Cardiac septum (tissue), 1 donor: Measurements from ENCODE around the gene KPTN. TPM values are rescaled to one million over a fixed set of nuclear protein-coding genes. Genes with fewer than 3 reads are reported as not detected.

Source experiments
- DNase-seq: peaks from one replicate; pipeline ENCODE4 v3.0.0-alpha.2; 2020; ENCODE audit warnings: low spot score
- intact Hi-C: fragments of 100-400 bp; cut with DNase I; formaldehyde crosslinking; loops from one replicate; pipeline ENCODE4 v1.14.0; 2022
- long read RNA-seq: library from polyadenylated mRNA; unstranded; transcript quantifications from one replicate; pipeline ENCODE4 v2.0.0, GENCODE V29; 2021
- total RNA-seq: library from RNA; stranded (reverse); fragmentation: NEBNext Ultra II Directional; extraction: Animal tissue kit (Norgen Biotek cat#: 25700); gene quantifications from one replicate; pipeline ENCODE4 v1.2.1, GENCODE V29; 2021
- donor health status: DM: no; HTN: no; CAD: no.

Gene KPTN
- 5.2 TPM for total RNA-seq
- long read RNA-seq, transcript KPTN-201 (12 exons, 1,691 nt) = major isoform, 6 of 12 reads
- long read RNA-seq, partial matches to known transcripts = 1 of 12 reads
- long read RNA-seq, other reads (novel, unspliced or antisense) = 5 of 12 reads

GRCh38 chr19:47483800-47484690 lies at the start of gene KPTN:
TSS of gene KPTN (minus strand) at chr19:47484219. CDS start at chr19:47484160, 59 bp downstream.
- DNase-seq = peak; percentile 95
- intact Hi-C loops = loop anchor here (2.0 kb wide), 1 partner anchor 31 kb away; the partner anchor contains the start of gene NAPA

GRCh38 chr19:47531640-47532387 lies 47.8 kb upstream of the KPTN start:
- no peak for DNase-seq
- intact Hi-C loops = no loop called here

- intact Hi-C loops = no loop called here
- no peak for DNase-seq
These were observed 45.2 kb upstream of the KPTN start for GRCh38 chr19:47529018-47529742.

GRCh38 chr19:47526798-47527197 lies 42.8 kb upstream of the KPTN start:
- intact Hi-C loops = no loop called here
- DNase-seq = no peak

DNA sequence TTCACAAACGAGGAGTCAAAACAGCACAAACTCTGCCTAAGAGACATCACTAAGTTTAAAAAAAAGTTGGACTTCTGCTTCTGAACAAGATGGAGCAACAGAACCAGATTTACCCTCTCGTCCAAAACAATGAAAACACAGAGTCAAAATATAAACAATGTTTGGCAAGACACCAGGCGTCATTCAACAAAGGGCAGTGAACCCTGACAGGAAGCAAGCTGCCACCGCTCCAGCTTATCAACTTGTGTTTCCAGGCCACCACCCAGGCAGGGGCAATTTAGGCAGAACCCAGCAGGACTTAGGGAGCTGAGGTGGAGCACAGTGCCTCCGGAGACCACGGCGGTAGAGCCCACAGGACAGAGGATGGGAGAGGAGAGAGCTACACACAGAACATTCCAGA lies 39.5 kb upstream of the KPTN start:
- DNase-seq = no peak
- intact Hi-C loops = no loop called here

DNA sequence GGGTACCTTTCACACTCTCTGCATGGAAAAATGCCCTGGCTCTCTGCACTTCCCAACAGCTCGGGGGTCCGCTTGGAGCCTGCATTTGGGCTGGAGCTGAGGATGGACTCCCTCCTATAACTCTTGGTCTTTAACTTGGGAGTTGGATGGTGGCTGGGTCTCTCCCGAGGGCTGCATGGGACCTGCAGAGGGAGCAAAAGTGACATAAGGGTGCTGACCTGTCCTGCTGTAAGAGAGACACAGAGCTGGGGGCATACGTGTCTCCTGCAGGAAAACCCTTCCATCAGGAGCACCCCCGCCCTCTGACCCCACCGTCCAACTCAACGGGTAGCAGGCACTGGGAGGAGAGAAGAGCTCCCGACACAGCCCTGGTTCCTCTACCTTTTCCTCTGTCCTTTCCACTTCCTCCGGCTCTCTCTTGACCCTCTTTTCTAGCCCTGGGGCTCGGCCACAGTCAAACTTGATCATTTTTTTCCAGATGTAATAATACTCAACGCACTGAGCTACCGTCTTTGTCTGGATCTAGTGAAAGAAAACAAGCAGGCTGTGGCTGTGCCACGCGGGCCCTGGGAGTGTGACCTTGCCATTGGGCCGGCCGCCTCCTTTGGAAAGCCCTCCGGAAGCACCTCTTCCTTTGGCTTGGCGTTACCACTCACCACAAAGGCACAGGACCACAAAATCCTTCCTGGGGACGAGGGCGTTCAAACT lies 37.6 kb upstream of the KPTN start:
- DNase-seq = no peak
- intact Hi-C loops = no loop called here

- intact Hi-C loops = no loop called here
- no peak for DNase-seq
These were observed 36.8 kb upstream of the KPTN start for GRCh38 chr19:47520839-47521238.

- intact Hi-C loops = no loop called here
- DNase-seq = no peak
These were observed 36.4 kb upstream of the KPTN start for GRCh38 chr19:47520343-47520806.

- DNase-seq = no peak
- intact Hi-C loops = no loop called here
These were observed 34.8 kb upstream of the KPTN start for GRCh38 chr19:47518854-47519253.

DNA sequence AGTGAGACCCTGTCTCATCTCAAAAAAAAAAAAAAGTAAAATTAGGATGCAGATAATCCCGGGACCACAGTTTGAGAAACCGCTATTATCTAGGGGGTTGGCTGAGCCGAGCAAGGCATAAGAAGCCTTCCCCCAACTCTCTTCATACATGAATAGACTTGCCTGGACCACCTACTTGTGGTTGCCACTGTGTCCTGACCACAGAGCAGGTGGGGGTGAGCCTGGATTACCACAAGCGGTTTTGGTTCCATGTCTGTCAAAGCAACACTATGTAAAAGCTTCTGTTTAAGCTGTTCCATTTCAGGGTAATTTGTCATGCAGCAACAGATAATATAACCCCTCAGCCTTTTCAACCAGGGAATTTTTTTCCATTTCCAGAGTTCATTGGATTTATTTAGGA lies 34.1 kb upstream of the KPTN start:
- intact Hi-C loops = no loop called here
- no peak for DNase-seq

GRCh38 chr19:47514869-47515588 lies 31.0 kb upstream of the KPTN start, which contains the start of gene NAPA:
TSS of gene NAPA (minus strand) at chr19:47515063. CDS start at chr19:47514940, 123 bp downstream.
- DNase-seq = peak; percentile 100
- intact Hi-C loops = loop anchor here (1.0 to 2.0 kb wide), 2 partner anchors 30 to 85 kb away; partner anchors contain the start of gene KPTN

DNA sequence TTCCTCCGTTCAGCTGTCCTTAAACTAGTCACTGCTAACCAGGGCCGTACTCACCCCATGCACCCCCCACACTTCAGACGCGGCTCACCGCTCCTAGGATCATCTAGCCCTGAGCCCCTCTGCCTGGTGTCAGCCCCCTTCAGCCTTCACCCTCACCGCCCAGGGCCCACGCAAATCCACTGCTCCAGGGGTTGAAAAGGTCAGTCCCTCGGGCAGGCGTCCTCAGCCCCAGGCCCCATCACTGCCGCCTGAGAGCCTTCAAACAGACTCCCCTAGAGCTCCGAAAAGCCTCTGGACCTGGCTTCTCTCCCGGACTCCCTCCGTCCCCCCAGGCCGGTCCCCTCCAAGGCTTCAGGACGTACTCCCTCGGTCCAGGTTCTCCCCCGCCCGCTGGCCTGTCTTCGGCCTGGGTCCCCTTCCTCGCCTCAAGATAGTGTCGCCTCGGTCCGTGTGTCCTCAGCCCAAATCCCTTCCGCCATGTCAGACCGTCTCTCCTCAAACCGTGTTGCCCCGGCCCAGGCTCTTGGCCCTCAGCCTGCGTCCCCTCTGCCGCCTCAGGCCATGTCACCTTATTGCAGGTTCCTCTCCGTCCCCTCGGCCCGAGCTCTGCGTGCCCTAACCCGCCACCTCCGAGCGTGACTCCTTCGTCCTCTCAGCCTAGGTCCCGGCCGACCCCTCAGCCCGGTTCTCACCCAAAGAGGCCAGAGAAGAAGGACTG lies 30.3 kb upstream of the KPTN start:
- DNase-seq = no peak
- intact Hi-C loops = loop anchor here (2.0 kb wide), 1 partner anchor 30 kb away; the partner anchor contains the start of gene KPTN

- intact Hi-C loops = no loop called here
- no peak for DNase-seq
These were observed 28.9 kb upstream of the KPTN start for GRCh38 chr19:47512948-47513319.

DNA sequence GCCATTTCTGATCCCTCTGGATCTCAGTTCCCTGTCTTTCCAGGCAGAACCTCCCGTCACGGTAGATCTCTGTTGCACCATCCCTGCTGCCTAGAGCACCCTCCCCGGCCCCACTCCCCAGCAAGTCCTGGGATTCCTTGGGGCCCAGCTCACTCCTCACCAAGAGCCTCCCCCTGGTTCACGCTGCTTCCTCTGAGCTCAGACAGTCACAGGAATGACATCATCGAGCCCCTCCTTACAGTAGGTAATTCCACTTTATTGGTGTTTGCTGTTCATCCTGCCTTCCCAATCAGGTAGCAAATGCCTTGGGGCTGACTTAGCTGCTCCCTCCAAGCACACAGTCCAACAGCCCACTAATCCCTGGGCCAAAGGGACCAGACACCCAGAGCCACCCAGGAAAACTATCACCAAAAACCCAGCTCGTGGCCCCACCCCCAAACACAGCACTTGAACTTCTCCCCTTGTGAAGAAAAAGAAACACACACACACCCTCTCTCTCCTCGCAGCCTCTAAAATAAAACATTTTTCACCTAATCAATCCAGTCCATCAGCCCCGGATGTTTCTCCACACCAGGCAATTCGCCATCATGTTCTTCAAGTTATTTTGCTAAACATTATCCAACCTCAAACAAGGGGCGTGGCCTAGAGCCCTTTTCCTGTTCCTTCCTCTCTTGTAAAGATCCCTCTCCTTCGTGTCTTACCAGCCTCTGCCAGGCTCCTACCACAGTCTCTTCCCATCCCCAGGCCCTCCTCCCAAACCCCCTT lies 28.3 kb upstream of the KPTN start:
- intact Hi-C loops = no loop called here
- DNase-seq = no peak

DNA sequence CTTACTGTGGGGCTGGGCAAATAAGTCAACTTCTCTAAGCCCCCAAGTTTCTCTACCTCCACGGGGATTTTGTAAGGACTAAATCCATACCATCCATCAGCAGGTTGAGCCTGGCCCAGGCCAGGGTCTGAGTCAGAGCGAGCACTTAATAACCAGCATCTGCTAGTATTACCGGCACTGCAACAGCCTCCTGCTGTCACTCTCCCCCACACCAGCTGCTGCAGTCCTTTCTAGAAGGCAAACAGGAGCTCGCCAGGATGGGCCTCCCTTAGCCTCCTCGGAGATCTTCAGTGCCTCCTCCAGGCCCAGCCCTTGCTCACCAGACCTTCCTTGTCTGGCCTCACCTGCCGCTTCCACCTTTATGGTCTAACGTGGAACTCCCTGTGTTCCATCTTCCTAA lies 27.7 kb upstream of the KPTN start:
- DNase-seq = no peak
- intact Hi-C loops = no loop called here

DNA sequence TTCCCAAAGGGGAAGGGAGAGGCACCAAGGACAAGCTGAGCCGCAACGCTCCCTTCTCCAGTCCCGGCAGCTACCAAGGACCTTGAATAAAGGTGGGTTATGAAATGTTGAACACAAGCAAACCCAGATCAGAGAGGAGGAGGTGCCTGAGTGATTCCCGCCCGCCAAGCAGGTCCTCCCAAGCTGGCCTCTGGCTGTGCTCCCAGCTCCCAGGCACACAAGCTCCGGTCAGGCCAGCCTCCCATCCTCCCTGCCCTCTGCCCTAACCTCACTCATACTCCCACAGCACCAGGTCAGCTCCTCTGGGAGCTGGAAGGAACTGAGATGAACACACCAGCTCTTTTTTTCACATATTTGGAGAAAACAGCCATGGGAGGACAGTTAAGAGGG lies 27.1 kb upstream of the KPTN start:
- intact Hi-C loops = no loop called here
- DNase-seq = no peak

DNA sequence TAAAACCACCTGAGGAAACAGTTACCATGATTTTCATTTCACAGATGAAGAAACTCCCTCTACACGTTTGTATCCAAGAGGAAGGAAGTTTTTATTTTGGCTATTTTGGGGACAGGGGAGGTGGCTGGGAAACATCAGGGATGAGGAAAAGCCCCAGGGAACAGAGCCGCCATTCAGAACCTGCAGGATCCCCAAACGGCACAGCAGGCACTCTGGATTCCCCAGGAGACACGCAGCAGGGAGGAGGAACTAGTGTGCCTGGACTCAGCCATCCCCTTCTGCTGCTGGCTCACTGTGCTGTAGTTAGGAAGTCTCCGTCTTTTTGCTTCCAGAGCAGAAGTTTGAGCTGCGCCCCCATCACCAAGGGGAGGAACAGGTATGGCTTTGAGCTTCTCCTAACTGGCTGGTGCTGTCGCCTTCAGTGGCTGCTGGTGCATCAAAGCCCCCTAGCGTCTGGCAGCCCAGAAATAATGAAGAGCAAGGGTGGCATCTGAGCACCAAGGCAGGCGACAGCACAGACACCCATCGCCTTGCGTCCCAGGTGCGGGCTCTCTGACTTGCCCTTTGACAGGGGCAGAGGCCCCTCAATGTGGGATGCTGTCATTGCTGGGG lies 26.6 kb upstream of the KPTN start:
- no peak for DNase-seq
- intact Hi-C loops = no loop called here
